Measurements from ENCODE around the gene ST3GAL4. TPM values are rescaled to one million over a fixed set of nuclear protein-coding genes. Genes with fewer than 3 reads are reported as not detected.

The ST3GAL4 gene
- total RNA-seq, 1 experiment from 2014 or later = 13.6 TPM

GRCh38 chr11:126305699-126306098 lies 49.8 kb upstream of the ST3GAL4 start:
- no peak overlapping the region for H3K4ac ChIP-seq (ENCODE audit: low read depth, low read length)
- no peak overlapping the region for H3K14ac ChIP-seq (ENCODE audit: insufficient read depth, low read length)
- no peak overlapping the region for H3K9ac ChIP-seq (ENCODE audit: extremely low read depth, insufficient read length, low read length)
- H3K18ac ChIP-seq (ENCODE audit: insufficient read length, low read depth, low read length) = no peak overlapping the region
- H4K20me1 ChIP-seq (ENCODE audit: control insufficient read depth, insufficient read depth, insufficient read length) = no peaks in the 10 kb centered on the region
- H2AFZ ChIP-seq (ENCODE audit: low read length) = no peak overlapping the region
- H2BK15ac ChIP-seq (ENCODE audit: low read depth, low read length) = no peak overlapping the region
- H3K4me1 Mint-ChIP-seq = peaks cover 10 to 18% of the 10 kb centered on the region in 2 experiments
- H3K27ac ChIP-seq (ENCODE audit: insufficient read length, low read depth, low read length) = no peak overlapping the region
- no peak overlapping the region for H3T11ph ChIP-seq (ENCODE audit: low read length)
- DNase-seq = no peak
- no peak overlapping the region for H3K4me2 ChIP-seq (ENCODE audit: insufficient read depth, insufficient read length, low read length)
- H3K27me3 Mint-ChIP-seq (ENCODE audit: low read depth) = no peaks in the 10 kb centered on the region
- peaks cover 16 to 41% (median 36%) of the 10 kb centered on the region in 3 experiments; a peak in 6 of 7 replicates for H3K36me3 Mint-ChIP-seq (ENCODE audit: insufficient read depth in 1 of 3, low read depth in 3 of 3)
- H3K9me3 Mint-ChIP-seq = no peaks in the 10 kb centered on the region
- no peak overlapping the region for H3K56ac ChIP-seq (ENCODE audit: insufficient read length, low read depth, low read length)
- no peaks in the 10 kb centered on the region for H3K27me3 ChIP-seq (ENCODE audit: insufficient read depth, low read length)
- TF ChIP-seq CTCF (conservative IDR thresholded peaks at IDR 0.05) = no peak
- H4K8ac ChIP-seq (replicated peaks; ENCODE audit: insufficient read length, low read depth, low read length) = no peak overlapping the region
- no peak overlapping the region for H2BK12ac ChIP-seq (ENCODE audit: insufficient read length, low read depth, low read length)
- no peak overlapping the region for H3K27ac Mint-ChIP-seq
- no peak overlapping the region for H4K5ac ChIP-seq (ENCODE audit: insufficient read length, low read depth, low read length)
- peaks cover 3% of the 10 kb centered on the region; the same call in 1 of the 2 replicates for H3K4me1 ChIP-seq (ENCODE audit: insufficient read depth, low read length)
- no CpG with 5 or more reads among the region's 4 CpGs for WGBS (ENCODE audit: extremely low coverage, insufficient read length, low lambda C conversion rate)
- no peaks in the 10 kb centered on the region for H3K79me2 ChIP-seq (ENCODE audit: insufficient read depth, low read length)
- no peak overlapping the region for H2AK5ac ChIP-seq (ENCODE audit: insufficient read length, low read length)
- no peak overlapping the region for H2BK20ac ChIP-seq (ENCODE audit: low read depth, low read length, poor library complexity, severe bottlenecking)
- H3K79me1 ChIP-seq (ENCODE audit: insufficient read depth, low read depth, low read length, poor library complexity, severe bottlenecking) = no peaks in the 10 kb centered on the region
- H2BK120ac ChIP-seq (ENCODE audit: low read depth, low read length, poor library complexity, severe bottlenecking) = no peak overlapping the region
- H2BK5ac ChIP-seq (ENCODE audit: insufficient read length, low read length) = no peak overlapping the region
- peak overlapping the region; percentile 15 to 26; a peak in 3 of 5 replicates for H3K4me3 Mint-ChIP-seq
- no peak overlapping the region for H4K91ac ChIP-seq (ENCODE audit: insufficient read length, low read depth, low read length)
- H3K9me3 ChIP-seq (ENCODE audit: control insufficient read depth, low read depth, low read length) = no peaks in the 10 kb centered on the region
- H3K23ac ChIP-seq (ENCODE audit: insufficient read length, low read depth, low read length) = no peak overlapping the region
- peaks cover 7% of the 10 kb centered on the region for H3K23me2 ChIP-seq (ENCODE audit: insufficient read length, low read depth, low read length, poor library complexity, severe bottlenecking)

All from H9 (cell line).